CD4-positive, alpha-beta T cell treated with Interleukin-21 for 1 hour (primary cell): ENCODE data around the gene PNPLA7.
A peak's percentile ranks its signal among the peaks of the same experiment; 100 is the strongest.
"Not testable (repeated sequence)": the region's sequence is repeated elsewhere in the genome, so short reads cannot be mapped to it uniquely, and the experiment has no call there.

Experiments used
- DNase-seq: peaks from one replicate; pipeline ENCODE4 v3.0.0-alpha.2; 2020

Gene PNPLA7

DNA sequence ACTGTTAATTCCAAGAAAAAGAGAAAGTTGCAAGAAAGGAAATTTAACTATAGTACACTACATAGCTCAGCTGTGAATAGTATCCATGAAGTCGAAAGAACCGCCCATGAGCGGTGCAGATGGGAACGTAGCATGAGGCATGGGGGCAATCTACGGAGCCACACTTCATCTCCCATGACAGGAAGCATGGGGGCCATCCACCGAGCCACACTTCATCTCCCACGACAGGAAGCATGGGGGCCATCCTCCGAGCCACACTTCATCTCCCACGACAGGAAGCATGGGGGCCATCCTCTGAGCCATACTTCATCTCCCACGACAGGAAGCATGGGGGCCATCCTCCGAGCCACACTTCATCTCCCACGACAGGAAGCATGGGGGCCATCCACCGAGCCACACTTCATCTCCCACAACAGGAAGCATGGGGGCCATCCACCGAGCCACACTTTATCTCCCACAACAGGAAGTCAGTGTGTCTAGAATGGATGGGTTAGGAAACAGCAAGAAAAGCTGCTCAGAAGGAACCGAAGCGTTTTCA is 13.5 kb downstream of the PNPLA7 start:
- DNase-seq: peak; percentile 22

DNA sequence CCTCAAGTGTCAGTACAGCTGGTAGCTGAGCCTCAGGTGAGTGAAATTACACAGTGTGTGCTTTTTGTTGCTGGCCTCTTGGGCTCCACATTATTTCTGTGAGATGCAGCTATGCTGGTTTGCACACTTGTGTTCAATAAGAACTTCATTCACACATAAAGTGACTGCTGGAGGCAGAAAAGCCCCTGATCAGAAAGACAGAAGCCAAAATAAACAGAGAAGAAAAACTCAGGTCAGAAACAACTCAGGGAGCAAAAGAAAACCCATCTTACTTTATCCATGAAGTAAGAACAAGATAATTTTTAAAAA is 15.1 kb downstream of the PNPLA7 start:
- DNase-seq: no peak

DNA sequence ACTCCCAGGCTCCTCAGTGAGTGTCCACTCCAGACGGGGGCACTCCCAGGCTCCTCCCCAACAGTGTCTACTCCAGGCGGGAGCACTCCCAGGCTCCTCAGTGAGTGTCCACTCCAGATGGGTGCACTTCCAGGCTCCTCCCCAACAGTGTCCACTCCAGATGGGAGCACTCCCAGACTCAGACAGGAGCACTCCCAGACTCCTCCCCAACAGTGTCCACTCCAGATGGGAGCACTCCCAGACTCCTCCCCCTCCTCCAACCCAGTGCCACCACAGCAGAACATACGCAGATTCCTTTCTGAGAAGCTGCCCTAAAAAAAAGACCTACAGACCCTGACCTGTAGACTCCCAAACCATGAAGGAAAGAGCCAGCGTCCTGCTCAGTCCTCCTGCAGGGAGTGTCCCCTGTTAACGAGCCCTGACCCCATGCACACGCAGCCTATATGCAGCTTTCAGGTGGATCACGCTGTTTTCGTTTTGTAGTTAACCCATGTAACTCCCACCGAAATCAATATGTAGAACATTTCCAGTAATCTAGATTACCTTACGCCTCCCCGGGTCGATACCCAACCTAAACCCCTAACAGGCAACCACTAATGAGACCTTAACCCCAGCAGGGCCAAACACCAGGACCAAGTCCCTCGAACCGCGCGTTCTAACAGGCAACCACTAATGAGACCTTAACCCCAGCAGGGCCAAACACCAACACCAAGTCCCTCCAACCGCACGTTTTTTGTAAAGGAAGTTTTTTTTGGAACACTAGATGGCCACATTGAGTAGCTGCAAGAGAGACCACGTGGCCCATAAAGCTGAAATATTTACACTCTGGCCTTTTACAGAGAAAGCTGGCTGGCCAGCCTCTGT is 15.7 kb downstream of the PNPLA7 start:
- peak; percentile 49 for DNase-seq

DNA sequence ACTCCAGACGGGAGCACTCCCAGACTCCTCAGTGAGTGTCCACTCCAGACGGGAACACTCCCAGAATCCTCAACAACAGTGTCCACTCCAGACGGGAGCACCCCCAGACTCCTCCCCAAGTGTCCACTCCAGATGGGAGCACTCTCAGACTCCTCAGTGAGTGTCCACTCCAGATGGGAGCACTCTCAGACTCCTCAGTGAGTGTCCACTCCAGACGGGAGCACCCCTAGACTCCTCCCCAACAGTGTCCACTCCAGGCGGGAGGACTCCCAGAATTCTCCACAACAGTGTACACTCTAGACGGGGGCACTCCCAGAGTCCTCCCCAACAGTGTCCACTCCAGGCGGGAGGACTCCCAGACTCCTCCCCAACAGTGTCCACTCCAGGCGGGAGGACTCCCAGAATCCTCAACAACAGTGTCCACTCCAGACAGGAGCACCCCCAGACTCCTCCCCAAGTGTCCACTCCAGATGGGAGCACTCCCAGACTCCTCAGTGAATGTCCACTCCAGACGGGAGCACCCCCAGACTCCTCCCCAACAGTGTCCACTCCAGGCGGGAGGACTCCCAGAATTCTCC is 17.2 kb downstream of the PNPLA7 start:
- DNase-seq: not testable (repeated sequence)

DNA sequence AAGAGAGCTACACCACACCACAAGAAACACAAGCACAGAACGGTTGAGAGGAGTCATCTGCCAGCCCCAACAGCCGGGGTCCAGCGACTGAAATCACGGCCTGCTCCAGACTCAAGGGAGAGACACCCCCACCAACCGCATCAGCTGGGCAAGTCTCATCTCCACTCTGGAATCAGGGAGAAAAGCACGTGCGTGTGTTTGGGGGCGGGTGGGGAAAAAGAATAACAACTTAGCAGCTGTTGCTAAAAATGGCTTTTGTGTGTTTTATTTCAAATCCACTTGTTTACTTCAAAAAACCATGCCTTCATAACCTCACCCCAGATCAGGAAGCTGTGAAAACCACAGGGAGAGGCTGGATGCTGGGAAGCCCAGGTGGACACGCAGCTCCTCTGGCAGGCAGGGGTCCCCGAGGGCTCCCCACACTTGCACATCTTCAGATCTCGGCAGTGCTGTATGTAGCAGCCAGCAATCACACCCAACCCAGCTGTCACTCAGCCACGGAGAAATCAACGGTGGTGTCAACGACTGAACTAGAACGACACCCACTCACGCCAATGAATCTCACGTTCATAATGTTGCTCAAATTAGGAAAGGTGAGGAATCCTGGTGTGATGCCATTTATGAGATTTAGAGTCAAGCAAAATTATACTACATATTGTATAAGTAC is 19.0 kb downstream of the PNPLA7 start:
- DNase-seq: no peak

DNA sequence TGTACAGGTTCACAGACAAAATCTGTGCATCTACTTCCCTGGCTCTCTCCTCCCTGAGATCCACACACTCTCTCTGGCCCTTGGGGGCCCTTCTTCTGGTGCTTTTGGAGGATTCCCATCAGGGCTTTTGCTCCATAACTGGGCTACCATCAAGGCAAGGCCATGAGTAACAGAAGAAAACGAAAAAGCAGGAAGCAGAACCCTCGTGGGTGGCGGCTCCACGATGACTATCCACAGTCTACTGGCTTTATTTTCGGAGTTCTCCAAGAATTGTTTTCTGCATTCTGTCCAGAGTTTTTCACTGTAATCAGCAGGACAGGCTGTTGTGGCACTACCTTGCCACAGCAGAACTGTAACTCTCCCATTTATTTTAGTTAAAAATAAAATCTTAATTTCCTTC is 19.9 kb downstream of the PNPLA7 start:
- DNase-seq: no peak

DNA sequence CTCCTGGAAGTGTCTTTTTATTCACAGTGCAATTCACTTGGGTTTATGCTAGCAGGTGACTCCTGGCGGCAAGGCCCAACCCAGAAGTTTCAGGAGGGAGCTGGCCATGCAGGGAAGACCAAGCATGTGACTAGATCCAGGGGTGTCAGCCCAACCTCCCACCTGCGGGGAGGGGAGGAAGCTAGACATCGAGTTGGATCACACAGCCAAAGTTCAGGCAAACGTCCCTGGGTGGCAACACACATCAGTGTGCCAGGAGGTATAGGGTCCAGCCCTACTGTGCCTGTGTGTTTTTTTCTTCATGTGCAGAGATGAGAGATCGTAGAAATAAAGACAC is 25.3 kb downstream of the PNPLA7 start:
- DNase-seq: no peak

DNA sequence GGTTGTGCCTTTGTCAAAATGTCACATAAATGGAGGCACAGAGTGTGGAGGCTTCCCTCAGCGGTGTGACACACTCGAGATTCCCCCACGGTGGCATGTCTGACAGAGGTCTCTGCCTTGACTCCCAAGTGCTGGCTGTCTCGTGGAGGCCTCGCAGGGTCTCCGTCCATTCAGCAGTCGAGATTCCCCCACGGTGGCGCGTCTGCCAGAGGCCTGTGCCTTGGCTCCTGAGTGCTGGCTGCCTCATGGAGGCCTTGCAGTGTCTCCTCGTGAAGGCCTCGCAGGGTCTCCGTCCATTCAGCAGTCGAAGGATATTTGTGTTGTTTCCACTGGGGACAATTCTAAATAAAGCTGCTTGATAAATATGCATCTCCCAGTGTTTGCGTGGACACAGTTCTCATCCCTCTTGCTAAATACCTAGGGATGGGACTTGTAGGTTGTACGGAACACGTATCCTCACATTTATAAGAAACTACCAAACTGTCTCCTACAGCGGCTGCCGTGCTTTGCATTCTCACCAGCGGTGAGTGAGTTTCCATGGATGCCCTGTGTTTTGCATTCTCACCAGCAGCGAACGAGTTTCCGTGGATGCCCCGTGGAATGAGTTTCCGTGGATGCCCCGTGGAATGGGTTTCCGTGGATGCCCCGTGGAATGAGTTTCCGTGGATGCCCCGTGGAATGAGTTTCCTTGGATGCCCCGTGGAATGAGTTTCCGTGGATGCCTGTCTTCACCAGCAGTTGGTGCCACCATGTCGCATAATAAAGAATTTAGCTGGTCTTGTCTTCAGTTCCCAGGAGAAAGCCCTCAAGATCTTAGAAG is 25.8 kb downstream of the PNPLA7 start:
- no peak for DNase-seq

DNA sequence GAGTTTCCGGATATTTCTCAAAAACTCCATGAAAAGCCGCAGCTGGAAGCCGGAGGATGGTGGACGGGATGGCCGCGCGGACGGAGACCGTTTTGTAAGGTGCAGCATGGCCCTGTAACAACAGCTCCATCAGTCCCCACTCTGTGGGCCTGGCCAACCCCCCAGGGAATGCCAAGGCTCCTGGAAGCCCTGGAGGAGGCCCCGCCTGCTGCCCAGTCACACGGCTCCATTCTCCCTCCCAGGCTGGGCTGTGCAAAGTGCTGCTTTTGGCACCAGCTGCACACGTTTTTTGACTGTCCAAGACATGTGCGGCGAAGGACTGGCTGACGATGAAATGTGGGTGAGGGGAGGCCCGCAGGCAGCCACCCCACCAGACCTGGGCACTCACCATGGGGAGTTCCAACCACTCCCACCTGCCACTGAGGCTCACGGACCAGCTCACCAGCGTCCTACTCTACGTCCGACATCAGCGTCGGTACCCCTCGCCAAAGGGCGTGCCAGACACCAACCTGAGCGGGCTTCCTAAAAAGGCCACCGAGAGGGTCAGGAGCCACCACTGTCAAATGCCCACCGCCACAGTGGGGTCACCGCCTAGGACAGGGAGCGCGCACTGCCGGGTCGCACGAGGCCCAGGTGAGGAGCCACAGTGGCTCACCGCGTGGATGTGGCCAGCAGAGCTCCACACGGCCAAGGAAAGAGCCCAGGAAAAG is 27.3 kb downstream of the PNPLA7 start:
- DNase-seq: no peak

DNA sequence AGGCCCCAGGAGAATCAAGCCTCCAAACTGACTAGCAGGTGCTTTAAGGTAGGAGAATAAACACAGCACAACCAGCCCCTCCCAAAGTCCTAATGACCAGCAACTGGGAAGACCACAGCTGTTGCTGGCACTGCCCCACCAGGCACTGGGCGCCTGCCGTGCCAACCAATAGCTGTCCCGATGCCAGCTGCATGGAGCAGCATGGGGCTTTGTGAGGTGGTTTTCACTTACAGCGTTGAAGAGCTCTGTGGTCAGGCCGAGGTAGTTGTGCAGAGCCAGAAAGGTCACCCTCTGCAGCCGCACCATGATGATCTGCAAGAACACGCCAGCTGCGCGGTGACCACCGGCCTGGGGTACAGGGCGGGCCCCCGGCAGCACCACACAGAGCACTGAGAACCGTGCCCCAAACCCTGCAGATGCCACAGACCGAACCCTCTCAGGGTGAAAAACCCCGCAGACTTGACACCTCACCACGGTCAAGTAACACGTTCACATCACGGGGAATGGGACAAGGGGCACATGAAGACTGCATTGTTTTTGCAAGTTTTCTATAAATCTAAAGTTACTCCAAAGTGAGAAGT is 28.7 kb downstream of the PNPLA7 start:
- no peak for DNase-seq

DNA sequence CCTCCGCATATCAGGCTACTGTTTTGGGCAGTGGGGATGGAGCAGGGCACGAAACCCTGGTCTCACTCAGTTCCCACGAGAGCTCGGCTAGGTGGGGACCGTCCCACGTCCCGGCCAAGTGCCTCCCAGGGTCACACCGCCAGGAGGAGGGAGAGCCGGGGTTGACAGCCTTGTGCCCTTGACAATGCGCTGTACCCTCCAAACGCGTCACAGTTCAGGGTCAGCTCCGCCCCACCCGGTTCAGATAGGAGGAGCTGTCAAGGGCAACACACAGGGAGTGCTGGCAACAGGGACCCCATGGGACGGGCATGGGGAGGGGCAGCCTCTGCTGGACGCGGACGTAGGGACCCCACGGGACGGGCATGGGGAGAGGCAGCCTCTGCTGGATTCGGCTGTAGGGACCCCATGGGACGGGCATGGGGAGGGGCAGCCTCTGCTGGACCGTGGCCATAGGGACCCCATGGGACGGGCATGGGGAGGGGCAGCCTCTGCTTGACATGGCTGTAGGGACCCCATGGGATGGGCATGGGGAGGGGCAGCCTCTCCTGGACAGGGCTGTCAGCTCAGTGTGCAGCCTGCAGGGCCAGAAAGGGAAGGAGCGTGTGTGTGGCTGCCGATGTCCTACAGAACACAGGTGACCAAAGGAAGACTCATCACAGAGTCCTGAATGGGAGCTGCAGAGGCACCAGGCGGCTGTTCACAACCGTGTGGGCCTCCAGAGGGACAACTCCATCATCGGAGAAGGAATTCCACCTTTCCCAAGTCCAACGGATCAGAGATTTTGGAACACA is 29.4 kb downstream of the PNPLA7 start:
- no peak for DNase-seq

DNA sequence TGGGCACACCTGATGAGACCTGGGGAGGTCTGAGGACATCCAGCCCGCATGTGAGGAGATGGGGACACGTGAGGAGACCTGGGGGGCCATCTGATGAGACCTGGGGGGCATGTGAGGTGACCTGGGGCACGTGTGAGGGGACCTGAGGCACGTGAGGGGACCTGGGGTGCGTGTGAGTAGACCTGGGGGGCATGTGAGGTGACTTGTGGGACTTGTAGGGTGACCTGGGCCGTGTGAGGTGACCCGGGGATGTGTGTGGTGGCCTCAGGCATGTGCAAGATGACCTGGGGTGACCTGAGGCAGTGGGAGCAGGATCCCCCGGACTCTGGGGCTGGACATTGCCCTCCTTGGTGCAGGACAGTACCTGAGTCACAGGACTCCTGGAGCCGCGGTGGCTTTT is 30.6 kb downstream of the PNPLA7 start:
- DNase-seq: no peak

DNA sequence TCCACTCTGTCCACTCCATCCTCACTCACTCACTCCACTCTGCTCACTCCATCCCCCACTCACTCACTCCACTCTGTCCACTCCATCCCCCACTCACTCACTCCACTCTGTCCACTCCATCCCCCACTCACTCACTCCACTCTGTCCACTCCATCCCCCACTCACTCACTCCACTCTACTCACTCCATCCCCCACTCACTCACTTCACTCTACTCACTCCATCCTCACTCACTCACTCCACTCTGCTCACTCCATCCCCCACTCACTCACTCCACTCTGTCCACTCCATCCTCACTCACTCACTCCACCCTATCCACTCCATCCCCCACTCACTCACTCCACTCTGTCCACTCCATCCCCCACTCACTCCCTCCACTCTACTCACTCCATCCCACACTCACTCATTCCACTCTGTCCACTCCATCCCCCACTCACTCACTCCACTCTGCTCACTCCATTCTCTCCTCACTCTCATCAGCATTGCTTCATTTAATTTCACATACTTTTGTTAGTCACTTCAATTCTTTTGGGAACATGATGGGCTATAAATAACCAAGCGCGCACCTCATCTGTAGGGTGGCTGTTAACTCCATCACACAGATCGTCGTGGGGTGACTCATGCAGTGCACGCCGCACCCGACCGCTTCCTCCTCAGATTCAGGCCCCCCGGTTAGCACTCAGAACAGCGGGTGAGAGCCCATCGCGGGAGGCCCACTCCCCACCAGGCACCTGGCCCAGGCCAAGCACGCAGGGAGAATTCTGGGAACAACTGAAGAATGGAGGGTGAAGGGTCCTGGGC is 31.3 kb downstream of the PNPLA7 start:
- not testable (repeated sequence) for DNase-seq

DNA sequence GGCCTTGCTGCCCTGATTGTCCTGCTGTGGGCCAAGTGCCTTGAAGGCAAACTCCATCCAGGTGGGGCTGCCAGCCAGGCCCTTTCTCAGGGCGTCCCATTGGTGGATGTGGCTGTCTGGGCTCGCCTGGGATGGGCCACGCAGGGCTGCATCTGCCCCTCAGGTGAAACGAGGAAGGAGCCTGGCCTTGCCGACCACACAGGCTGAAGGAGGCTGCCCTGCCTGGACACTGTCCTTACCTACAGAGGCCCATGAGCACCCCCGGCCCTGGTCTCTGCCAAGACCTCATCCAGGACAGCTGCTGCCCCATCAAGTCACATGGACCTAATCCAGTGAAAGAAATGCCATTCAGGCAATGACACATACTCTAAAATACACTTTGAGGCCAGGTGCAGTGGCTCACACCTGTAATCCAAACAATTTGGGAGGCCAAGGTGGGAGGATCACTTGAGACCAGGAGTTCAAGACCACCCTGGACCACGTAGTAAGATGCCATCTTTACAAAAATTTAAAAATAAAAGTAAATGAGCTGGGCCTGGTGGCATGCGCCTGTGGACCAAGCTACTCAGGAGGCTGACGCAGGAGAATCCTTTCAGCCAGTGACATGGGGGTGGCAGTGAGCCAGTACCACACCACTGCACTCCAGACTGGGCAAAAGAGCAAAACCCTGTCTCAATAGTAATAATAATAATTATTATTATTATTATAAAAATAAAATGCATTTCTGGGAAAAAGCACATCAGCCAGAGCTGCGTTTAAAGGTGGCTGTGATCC is 33.9 kb downstream of the PNPLA7 start:
- no peak for DNase-seq

DNA sequence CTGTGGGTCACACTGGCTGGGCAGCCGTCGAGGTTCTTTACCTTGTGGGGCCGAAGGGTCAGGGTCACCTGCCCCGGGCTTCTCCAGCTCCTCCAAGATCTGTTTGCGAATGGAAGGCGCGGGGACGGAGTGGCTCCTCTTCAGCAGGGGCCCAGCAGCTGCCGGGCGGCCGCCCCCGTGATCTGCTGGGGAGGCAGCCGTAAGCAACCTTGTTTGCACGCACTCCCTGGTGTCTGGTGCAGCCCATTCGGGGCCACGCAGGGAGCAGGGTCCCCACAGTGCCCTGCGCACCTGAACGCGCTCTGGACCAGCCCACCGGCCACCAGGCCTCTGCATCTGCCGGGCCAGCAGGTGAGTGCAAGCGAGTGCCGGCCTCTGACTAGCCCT is 34.9 kb downstream of the PNPLA7 start:
- no peak for DNase-seq

DNA sequence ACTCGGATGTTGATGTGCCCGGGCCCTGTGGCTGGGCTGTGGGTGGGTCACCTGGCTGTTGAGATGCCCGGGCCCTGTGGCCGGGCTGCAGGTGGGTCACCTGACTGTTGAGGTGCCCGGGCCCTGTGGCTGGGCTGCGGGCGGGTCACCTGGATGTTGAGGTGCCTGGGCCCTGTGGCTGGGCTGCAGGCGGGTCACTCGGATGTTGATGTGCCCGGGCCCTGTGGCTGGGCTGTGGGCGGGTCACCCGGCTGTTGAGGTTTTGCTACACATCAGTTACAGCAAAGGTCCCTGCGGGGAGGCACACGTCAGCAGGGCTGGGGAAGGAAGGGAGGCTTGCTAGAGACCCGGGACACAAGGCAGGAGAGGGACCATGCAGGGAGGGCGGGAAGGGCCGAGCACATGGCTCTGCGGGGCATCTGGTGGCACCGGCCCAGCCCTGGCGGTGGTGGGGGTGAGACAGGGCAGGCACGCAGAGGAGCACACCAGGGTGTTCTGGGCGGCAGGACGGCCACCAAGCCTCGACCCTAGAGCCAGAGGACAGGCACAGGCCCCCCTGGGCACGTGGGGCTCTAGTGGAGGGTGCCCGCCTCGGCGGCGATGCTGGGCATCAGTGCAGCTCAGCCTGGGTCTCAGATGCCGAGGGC is 35.4 kb downstream of the PNPLA7 start:
- no peak for DNase-seq

DNA sequence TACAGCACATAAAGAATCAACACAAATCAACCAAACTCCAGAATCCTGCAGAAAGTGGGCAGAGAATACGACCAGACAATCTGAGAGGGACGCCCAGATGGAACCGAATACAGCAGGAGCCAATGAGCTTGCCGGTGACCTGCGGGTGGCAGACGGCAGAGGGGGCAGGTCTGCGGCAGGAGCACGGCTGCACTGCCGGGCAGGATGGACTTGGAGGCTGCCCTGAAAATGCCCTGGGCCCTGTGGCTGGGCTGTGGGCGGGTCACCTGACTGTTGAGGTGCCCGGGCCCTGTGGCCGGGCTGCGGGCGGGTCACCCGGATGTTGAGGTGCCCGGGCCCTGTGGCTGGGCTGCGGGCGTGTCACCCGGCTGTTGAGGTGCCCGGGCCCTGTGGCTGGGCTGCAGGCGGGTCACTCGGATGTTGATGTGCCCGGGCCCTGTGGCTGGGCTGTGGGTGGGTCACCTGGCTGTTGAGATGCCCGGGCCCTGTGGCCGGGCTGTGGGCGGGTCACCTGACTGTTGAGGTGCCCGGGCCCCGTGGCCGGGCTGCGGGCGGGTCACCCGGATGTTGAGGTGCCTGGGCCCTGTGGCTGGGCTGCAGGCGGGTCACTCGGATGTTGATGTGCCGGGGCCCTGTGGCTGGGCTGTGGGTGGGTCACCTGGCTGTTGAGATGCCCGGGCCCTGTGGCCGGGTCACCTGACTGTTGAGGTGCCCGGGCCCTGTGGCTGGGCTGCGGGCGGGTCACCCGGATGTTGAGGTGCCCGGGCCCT is 36.2 kb downstream of the PNPLA7 start:
- DNase-seq: not testable (repeated sequence)

DNA sequence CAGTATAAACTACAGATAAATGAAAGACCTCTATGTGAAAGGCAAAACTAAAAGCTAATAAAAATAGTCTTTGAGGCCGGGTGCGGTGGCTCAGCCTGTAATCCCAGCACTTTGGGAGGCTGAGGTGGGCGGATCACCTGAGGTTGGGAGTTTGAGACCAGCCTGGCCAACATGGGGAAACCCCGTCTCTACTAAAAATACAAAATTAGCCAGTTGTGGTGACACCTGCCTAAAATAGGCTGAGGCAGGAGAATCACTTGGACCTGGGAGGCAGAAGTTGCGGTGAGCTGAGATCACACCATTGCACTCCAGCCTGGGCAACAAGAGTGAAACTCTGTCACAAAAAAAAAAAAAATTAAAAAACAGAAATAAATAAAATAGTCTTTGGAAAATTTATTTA is 37.1 kb downstream of the PNPLA7 start:
- not testable (repeated sequence) for DNase-seq
